Esophagus muscularis mucosa (tissue), 4 donors: ENCODE data around the gene MMP10.

Experiments used
- EP300 ChIP-seq: sonication (generic); formaldehyde crosslinking; IDR thresholded peaks from one replicate; pipeline ENCODE4 v1.6.1; 2017; ENCODE audit warnings: antibody characterized with exemption
- POLR2A ChIP-seq: fragments of 450-650 bp; IDR thresholded peaks from one replicate; pipeline ENCODE4 v1.6.1; 2017; ENCODE audit warnings: antibody characterized with exemption, moderate library complexity, mild to moderate bottlenecking, low read depth
- TF ChIP-seq, protein P1 (sequence below), 3 experiments: fragments of 200-600 bp in 2 of 3; fragments of 450-650 bp in 1 of 3; sonication (generic) in 2 of 3; IDR thresholded peaks; one replicate each; pipeline ENCODE4 v1.5.1; 2017 to 2019; ENCODE audit warnings: antibody characterized with exemption in 3 of 3, mild to moderate bottlenecking in 2 of 3, moderate library complexity in 1 of 3

- TF ChIP-seq, protein P1, sequence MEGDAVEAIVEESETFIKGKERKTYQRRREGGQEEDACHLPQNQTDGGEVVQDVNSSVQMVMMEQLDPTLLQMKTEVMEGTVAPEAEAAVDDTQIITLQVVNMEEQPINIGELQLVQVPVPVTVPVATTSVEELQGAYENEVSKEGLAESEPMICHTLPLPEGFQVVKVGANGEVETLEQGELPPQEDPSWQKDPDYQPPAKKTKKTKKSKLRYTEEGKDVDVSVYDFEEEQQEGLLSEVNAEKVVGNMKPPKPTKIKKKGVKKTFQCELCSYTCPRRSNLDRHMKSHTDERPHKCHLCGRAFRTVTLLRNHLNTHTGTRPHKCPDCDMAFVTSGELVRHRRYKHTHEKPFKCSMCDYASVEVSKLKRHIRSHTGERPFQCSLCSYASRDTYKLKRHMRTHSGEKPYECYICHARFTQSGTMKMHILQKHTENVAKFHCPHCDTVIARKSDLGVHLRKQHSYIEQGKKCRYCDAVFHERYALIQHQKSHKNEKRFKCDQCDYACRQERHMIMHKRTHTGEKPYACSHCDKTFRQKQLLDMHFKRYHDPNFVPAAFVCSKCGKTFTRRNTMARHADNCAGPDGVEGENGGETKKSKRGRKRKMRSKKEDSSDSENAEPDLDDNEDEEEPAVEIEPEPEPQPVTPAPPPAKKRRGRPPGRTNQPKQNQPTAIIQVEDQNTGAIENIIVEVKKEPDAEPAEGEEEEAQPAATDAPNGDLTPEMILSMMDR (IDR thresholded peaks at IDR 0.05), result no peak
- no peak for TF ChIP-seq EP300
- no peak for TF ChIP-seq POLR2A
These were observed 7.0 kb downstream of the MMP10 start for GRCh38 chr11:102773386-102773785.
